DND-41 (cell line): Measurements from ENCODE around the gene BCAP29.

Source experiments
- ATAC-seq: fragments of 200-7000 bp; cut with Tn5 transposase; 3 replicates; pipeline ENCODE4 v1.9.1; 2021; ENCODE audit warnings: low read depth; ENCODE audit not compliant: insufficient read depth
- DNase-seq: peaks from one replicate; pipeline ENCODE4 v3.0.0-alpha.2; 2020
- H2AFZ ChIP-seq: 2 replicates; pipeline ENCODE4 v1.6.0; 2012; ENCODE audit warnings: low read depth, low read length
- H3K27ac ChIP-seq: 2 replicates; pipeline ENCODE4 v1.5.1; 2012; ENCODE audit warnings: low read length, inconsistent platforms
- H3K27me3 ChIP-seq: fragments of 200-600 bp; sonication (generic); 2 replicates; pipeline ENCODE4 v1.6.0; 2012; ENCODE audit warnings: low read length, mild to moderate bottlenecking, inconsistent platforms; ENCODE audit not compliant: insufficient read depth, poor library complexity
- H3K36me3 ChIP-seq: 2 replicates; pipeline ENCODE4 v1.5.1; 2012; ENCODE audit warnings: low read length, inconsistent platforms; ENCODE audit not compliant: insufficient read depth
- H3K4me1 ChIP-seq: 2 replicates; pipeline ENCODE4 v1.5.1; 2012; ENCODE audit warnings: mild to moderate bottlenecking, low read length; ENCODE audit not compliant: insufficient read depth
- H3K4me2 ChIP-seq: 2 replicates; pipeline ENCODE4 v1.6.0; 2012; ENCODE audit warnings: mild to moderate bottlenecking, moderate library complexity, low read length, inconsistent platforms; ENCODE audit not compliant: insufficient read depth
- H3K4me3 ChIP-seq, 2 experiments: fragments of 200-600 bp in 1 of 2; shearing (Covaris generic) in 1 of 2; 2 replicates each; pipeline ENCODE4 v1.5.1; 2012 to 2016; ENCODE audit warnings: inconsistent platforms in 2 of 2, low read length in 2 of 2, mild to moderate bottlenecking in 2 of 2, low read depth in 1 of 2, moderate library complexity in 1 of 2
- H3K79me2 ChIP-seq: 2 replicates; pipeline ENCODE4 v1.6.0; 2012; ENCODE audit warnings: low read length, inconsistent platforms; ENCODE audit not compliant: insufficient read depth
- H3K9ac ChIP-seq: 2 replicates; pipeline ENCODE4 v1.6.0; 2012; ENCODE audit warnings: low read depth, mild to moderate bottlenecking, inconsistent platforms, low read length, moderate library complexity
- H3K9me3 ChIP-seq: 2 replicates; pipeline ENCODE4 v1.5.1; 2012; ENCODE audit warnings: low read length, moderate library complexity, mild to moderate bottlenecking, inconsistent platforms; ENCODE audit not compliant: insufficient read depth, severe bottlenecking
- H4K20me1 ChIP-seq: 2 replicates; pipeline ENCODE4 v1.6.0; 2012; ENCODE audit warnings: low read length; ENCODE audit not compliant: insufficient read depth
- EZH2 ChIP-seq: IDR thresholded peaks from 3 replicates; pipeline ENCODE4 v1.6.1; 2012; ENCODE audit warnings: borderline replicate concordance, low read depth, mild to moderate bottlenecking, moderate library complexity, low read length, inconsistent platforms; ENCODE audit not compliant: severe bottlenecking
- TF ChIP-seq, protein P1 (sequence below): IDR thresholded peaks from 2 replicates; pipeline ENCODE4 v1.5.1; 2012; ENCODE audit warnings: borderline replicate concordance, low read length, moderate library complexity, mild to moderate bottlenecking; ENCODE audit not compliant: poor library complexity, severe bottlenecking; ENCODE audit errors: extremely low read depth

BCAP29 gene

DNA sequence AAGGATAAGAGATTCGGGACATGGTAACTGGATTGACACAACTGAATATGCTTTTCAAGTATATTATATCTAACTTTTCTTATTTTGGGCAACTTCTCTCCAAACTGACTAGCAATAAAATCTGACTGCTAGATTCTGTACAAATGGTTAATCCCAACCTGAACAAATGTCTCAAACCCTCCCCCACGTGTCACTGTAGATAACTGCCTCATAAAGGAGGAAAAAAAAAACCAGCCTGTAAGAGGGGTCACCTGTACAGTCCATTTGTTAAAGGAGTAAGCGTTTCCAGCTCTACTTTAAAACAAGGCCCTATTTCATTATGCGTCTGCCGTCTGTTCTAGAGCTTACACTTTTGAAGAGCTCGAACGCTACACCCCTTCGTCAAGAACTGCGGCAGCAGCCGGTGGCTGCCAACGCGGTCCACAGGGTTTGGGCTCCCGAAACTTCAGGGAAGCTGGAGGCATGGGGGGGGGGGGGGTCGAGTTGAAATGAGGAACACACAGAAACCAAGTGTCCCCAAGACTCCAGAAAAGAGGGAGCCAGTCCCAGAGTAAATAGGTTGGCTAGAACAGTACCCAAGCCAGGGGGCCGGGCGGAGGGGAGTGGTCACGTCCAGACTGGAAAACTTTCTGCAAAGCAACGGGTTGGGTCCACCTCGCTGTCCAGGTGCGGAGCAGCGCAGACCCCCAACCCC lies 16.8 kb upstream of the BCAP29 start:
- Histone ChIP-seq H3K27me3 (no peaks in the 10 kb centered on the region), H3K79me2 (peaks cover 66% of the 10 kb centered on the region), H3K4me3 (peak overlapping the region; percentile 48 to 97), H2AFZ (peak overlapping the region; percentile 98), H3K36me3 (peaks cover 10% of the 10 kb centered on the region), H3K9me3 (no peaks in the 10 kb centered on the region), H4K20me1 (peaks cover 4% of the 10 kb centered on the region; the same call in 1 of the 2 replicates), H3K4me2 (peak overlapping the region; percentile 85), H3K4me1 (peaks cover 55% of the 10 kb centered on the region), H3K9ac (peak overlapping the region; percentile 90), H3K27ac (peak overlapping the region; percentile 92)
- ATAC-seq, result peak; percentile 58
- no peak for TF ChIP-seq EZH2
- TF ChIP-seq, protein P1, sequence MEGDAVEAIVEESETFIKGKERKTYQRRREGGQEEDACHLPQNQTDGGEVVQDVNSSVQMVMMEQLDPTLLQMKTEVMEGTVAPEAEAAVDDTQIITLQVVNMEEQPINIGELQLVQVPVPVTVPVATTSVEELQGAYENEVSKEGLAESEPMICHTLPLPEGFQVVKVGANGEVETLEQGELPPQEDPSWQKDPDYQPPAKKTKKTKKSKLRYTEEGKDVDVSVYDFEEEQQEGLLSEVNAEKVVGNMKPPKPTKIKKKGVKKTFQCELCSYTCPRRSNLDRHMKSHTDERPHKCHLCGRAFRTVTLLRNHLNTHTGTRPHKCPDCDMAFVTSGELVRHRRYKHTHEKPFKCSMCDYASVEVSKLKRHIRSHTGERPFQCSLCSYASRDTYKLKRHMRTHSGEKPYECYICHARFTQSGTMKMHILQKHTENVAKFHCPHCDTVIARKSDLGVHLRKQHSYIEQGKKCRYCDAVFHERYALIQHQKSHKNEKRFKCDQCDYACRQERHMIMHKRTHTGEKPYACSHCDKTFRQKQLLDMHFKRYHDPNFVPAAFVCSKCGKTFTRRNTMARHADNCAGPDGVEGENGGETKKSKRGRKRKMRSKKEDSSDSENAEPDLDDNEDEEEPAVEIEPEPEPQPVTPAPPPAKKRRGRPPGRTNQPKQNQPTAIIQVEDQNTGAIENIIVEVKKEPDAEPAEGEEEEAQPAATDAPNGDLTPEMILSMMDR, result no peak
- DNase-seq, result no peak

DNA sequence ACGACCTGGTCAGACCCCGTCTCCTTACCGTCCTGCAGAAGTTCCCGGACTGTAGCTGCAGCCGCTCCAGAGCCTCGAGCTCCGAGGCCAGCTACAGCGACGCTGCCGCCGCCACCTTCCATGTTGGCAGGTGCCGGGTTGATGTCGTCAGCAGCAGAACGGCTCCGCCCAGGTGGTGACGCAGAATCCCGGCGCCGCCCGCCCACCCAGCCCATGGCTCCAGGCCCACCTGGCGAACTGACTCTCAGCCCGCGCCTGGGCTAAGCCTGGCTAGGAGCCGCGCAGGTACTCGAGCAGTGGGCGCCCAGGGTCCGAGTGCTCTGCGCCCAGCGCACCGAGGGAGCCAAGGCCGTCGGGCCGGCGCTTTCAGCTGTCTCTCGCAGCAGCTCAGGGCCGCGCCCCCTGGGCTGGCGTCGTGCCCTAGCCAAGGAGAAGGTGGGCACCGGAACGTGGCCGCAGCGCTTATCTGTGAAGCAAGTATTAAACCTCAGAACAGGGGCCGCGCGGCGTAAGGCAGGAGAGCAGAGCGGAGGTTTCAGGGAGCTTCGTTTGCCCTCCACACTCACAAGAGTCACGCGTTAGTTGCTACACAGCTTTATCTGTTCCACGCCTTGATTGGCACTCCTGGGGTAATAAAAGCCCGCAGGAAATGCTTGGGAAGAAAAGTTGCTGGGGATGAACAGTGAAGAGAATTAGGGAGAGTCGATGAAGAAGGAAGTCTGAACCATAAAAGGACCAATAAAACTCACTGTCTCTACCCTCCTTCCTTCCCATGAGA lies 16.1 kb upstream of the BCAP29 start, which contains the start of the genes COG5 and DUS4L:
COG5 (minus strand) TSS at position 146 of the 778 bp plus-strand sequence; CDS start at position 122, 24 bp downstream.
DUS4L (plus strand) TSS at position 197 of the 778 bp plus-strand sequence. CDS start 3,100 bp downstream, outside the sequence.
- H3K4me2 ChIP-seq, result peak within 1 kb of the TSS; percentile 85
- H4K20me1 ChIP-seq, result peaks cover 4% of the 10 kb centered on the region; the same call in 1 of the 2 replicates
- peak within 1 kb of the TSS; percentile 48 to 97 for H3K4me3 ChIP-seq
- H3K79me2 ChIP-seq, result peaks cover 64% of the 10 kb centered on the region
- peak within 1 kb of the TSS; percentile 90 for H3K9ac ChIP-seq
- H3K27ac ChIP-seq, result peak within 1 kb of the TSS; percentile 92
- peaks cover 11% of the 10 kb centered on the region for H3K36me3 ChIP-seq
- H3K9me3 ChIP-seq, result no peaks in the 10 kb centered on the region
- H3K4me1 ChIP-seq, result peaks cover 55% of the 10 kb centered on the region
- no peaks in the 10 kb centered on the region for H3K27me3 ChIP-seq
- DNase-seq (peak; percentile 85), ATAC-seq (peak; percentile 87)
- TF ChIP-seq, protein P1, result no peak
- TF ChIP-seq EZH2, result no peak
- H2AFZ ChIP-seq, result peak within 1 kb of the TSS; percentile 98

DNA sequence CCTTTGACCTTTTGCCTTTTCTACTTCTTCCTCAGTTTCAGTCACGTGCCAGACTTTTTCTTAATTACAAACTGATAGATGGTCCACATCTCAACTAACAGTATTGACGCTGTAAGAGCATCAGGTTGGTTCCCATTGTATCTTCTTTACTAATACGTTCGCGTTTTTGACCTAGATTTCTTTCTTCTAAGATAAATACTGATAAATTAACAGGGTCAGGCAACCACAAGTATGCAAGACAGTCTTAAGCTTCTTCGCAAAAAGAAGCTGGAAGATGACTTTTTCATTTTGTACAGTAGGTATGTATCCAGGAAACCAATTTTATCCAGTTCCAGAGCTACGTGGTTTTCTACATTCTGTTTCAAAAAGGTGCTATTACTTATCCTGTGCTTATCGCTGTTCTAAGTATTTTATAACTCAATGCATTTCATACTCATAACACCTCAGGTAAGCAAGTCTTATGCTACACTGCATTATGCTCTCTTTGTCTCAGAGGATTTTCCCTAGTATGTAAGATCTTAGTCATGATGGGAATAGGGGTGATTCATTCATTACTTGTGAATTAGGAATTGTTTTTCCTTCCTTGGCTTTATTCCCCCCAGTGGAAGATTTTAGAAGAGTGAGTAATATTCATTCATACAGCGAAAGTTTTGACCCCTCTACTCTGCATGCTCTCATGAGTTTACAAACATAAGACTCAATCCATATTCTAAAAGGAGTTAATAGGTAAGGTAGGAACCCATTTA lies 15.3 kb upstream of the BCAP29 start:
- Histone ChIP-seq H2AFZ (peak overlapping the region; percentile 98), H3K36me3 (peaks cover 18% of the 10 kb centered on the region), H3K9ac (peak overlapping the region; percentile 90), H3K27ac (peak overlapping the region; percentile 92), H3K4me3 (peak overlapping the region; percentile 48 to 97), H3K9me3 (no peaks in the 10 kb centered on the region), H3K4me2 (peak overlapping the region; percentile 85), H3K27me3 (no peaks in the 10 kb centered on the region), H3K4me1 (peaks cover 49% of the 10 kb centered on the region), H4K20me1 (peaks cover 2% of the 10 kb centered on the region; the same call in 1 of the 2 replicates), H3K79me2 (peaks cover 56% of the 10 kb centered on the region)
- ATAC-seq (no peak), DNase-seq (no peak)
- no peak for TF ChIP-seq EZH2
